ENCODE measurements around the gene ZER1. TPM values are rescaled to one million over a fixed set of nuclear protein-coding genes. Genes with fewer than 3 reads are reported as not detected.

ZER1 gene
- total and polyA plus RNA-seq, 2 of the 4 experiments (the other 2 are of a cell fraction) = 7.7 to 34.9 TPM

DNA sequence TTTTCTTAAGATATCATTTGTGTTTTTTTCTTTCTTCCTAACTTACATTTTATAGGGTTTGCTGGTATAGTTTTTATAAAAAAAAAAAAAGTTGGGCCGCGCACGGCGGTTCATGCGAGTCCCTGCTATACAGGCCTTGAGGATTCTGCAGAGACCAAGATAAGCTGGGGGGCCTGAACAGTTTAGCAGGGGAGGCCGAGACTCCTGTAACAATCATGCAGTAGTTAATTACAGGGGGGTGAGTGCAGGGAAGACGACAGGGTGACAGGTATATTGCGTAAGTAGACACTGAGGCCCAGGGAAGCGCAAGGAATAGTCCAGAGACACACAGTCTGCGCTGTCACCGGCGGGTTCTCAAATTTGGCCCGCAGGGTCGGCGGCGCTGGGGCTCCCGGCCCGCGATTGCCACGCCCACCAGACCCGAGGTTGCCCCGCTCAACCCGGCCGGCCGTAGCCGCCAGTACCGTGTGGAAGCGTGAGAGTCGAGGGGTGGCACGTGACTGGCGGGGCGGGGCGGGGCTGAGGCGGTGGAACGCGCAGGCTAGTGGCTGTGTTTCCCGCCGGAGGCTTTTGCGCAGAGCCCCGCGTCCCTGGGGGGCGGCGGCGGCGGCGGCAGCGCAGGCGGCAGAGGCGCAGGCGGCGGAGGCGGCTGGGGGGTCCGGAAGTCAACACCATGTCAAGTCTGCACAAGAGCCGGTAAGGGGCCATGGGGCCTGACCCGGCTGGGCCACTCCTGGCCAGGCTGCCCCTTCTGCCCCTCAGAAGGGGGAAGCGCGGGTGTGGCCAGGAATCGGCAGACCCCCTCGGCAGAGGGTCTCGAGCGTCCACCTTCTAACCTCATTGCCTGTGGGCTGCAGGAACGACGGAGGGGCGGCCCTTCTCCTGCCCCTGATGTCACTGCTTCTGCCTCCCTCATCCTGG is 15.2 kb upstream of the ZER1 start, which contains the start of gene TBC1D13:
TSS of gene TBC1D13 (plus strand) at position 573 of the 921 bp plus-strand sequence. CDS start at position 674, 101 bp downstream.
- dilution Hi-C loops (cut with HindIII; ENCODE audit: low sequenced_read_pairs, unreplicated experiment) (no loop called here), intact Hi-C loops (cut with micrococcal nuclease) (loop anchor here (2.0 kb wide), 1 partner anchor 16 kb away; the partner anchor contains the start of gene ZER1)
- CTCF ChIA-PET = no interaction called here

More for the DNA sequence above, 15.2 kb upstream of the ZER1 start, which contains the start of gene TBC1D13:
- Histone ChIP-seq H3K9me1 (ENCODE audit: insufficient read depth, low read length) (no peaks in the 10 kb centered on the region; the same call in 1 of the 2 replicates), H4K5ac (ENCODE audit: low read depth, low read length) (peak within 1 kb of the TSS; percentile 72), H4K8ac (ENCODE audit: low read depth in 2 of 2, low read length in 2 of 2) (peak within 1 kb of the TSS; percentile 92 to 100), H3K4me2 (ENCODE audit: low read depth, low read length) (peak within 1 kb of the TSS; percentile 98), H3K79me1 (ENCODE audit: low read depth in 1 of 2, low read length in 2 of 2) (peaks cover 13 to 37% of the 10 kb centered on the region in 2 experiments), H3K27ac (ENCODE audit: insufficient read depth, low read length) (peak within 1 kb of the TSS; percentile 84), H2BK120ac (ENCODE audit: low read depth, low read length) (peak within 1 kb of the TSS; percentile 68), H4K91ac (ENCODE audit: insufficient read depth, low read depth, low read length) (peak within 1 kb of the TSS; percentile 66), H2AFZ (replicated peaks; ENCODE audit: low read length, poor library complexity) (peak within 1 kb of the TSS; percentile 100), H2BK15ac (ENCODE audit: low read depth, low read length) (peak within 1 kb of the TSS; percentile 26; the same call in 1 of the 3 replicates), H2BK20ac (ENCODE audit: low read depth, low read length) (no peak within 1 kb of the TSS), H2AK5ac (ENCODE audit: low read depth, low read length) (peak within 1 kb of the TSS; percentile 85), H3K27me3 (ENCODE audit: control insufficient read depth, insufficient read depth, low read length) (no peaks in the 10 kb centered on the region), H3K4me3 (ENCODE audit: insufficient read depth, low read depth, low read length) (peak within 1 kb of the TSS; percentile 81), H2AK9ac (replicated peaks; ENCODE audit: low read depth, low read length, poor library complexity) (peak within 1 kb of the TSS; percentile 99), H3K36me3 (ENCODE audit: control insufficient read depth, insufficient read depth, low read length) (peaks cover 18% of the 10 kb centered on the region), H3K9me3 (ENCODE audit: control insufficient read depth, insufficient read depth, low read length) (no peaks in the 10 kb centered on the region), H4K20me1 (ENCODE audit: insufficient read depth, low read length) (0 out of 2 replicates have a peak, but pooled peaks cover 5% of the 10 kb centered on the region), H3K14ac (replicated peaks; ENCODE audit: low read depth, low read length) (peak within 1 kb of the TSS; percentile 96), H3K23ac (ENCODE audit: low read depth, low read length) (peak within 1 kb of the TSS; percentile 81), H3K9ac (ENCODE audit: low read depth, low read length) (peak within 1 kb of the TSS; percentile 92), H3K4me1 (ENCODE audit: control insufficient read depth, insufficient read depth, low read length) (peaks cover 6% of the 10 kb centered on the region), H3K4ac (ENCODE audit: low read depth, low read length) (peak within 1 kb of the TSS; percentile 85), H2BK5ac (ENCODE audit: low read depth, low read length, poor library complexity, severe bottlenecking) (peak within 1 kb of the TSS; percentile 79), H3K18ac (ENCODE audit: low read depth, low read length) (peak within 1 kb of the TSS; percentile 5; the same call in 1 of the 2 replicates), H3K56ac (ENCODE audit: extremely low read depth, insufficient read depth, low read length) (peak within 1 kb of the TSS; percentile 43)
- BruUV-seq (replicated peaks) = no TSS peak
- TF ChIP-seq MXI1 (IDR thresholded peaks at IDR 0.05; ENCODE audit: borderline replicate concordance, low read depth, low read length) (peak; percentile 40; the same call in 1 of the 2 replicates), CTCF (conservative IDR thresholded peaks at IDR 0.05; ENCODE audit: low read depth, low read length) (no peak), RAD21 (IDR thresholded peaks at IDR 0.05; ENCODE audit: low read length) (peak; percentile 22; the same call in 1 of the 2 replicates), SMC3 (IDR thresholded peaks at IDR 0.05; ENCODE audit: low read depth, low read length) (peak; percentile 15; the same call in 1 of the 2 replicates), USF2 (IDR thresholded peaks at IDR 0.05; ENCODE audit: low read depth, low read length) (peak; percentile 94), CEBPB (IDR thresholded peaks at IDR 0.05; ENCODE audit: low read depth, low read length) (peak; percentile 92), RCOR1 (IDR thresholded peaks at IDR 0.05; ENCODE audit: insufficient replicate concordance, low read length) (no peak), MAZ (IDR thresholded peaks at IDR 0.05; ENCODE audit: borderline replicate concordance, low read depth, low read length) (peak; percentile 94), BHLHE40 (IDR thresholded peaks at IDR 0.05; ENCODE audit: low read depth, low read length) (peak; percentile 94)
- ATAC-seq (ENCODE audit: low read depth) = peak; percentile 95
- POLR2A ChIA-PET (ENCODE audit: unreplicated experiment) = no interaction called here
- peak; percentile 70 for DNase-seq
- in situ Hi-C loops (cut with MboI; ENCODE audit: low sequenced_read_pairs) = no loop called here
- WGBS, 2 experiments (ENCODE audit: extremely low coverage in 2 of 2, insufficient read length in 1 of 2) = 0% methylated on average over 37 of the region's 64 CpGs; no CpG with 5 or more reads in 1 of the 2 experiments
